Medulla oblongata (tissue), 1 donor: ENCODE results near the gene CLEC2L.
"Not testable (repeated sequence)": the region's sequence is repeated elsewhere in the genome, so short reads cannot be mapped to it uniquely, and the experiment has no call there.

Source experiments
- DNase-seq: peaks from one replicate; pipeline ENCODE4 v3.0.0-alpha.2; 2015; ENCODE audit errors: extremely low spot score

Gene CLEC2L

DNA sequence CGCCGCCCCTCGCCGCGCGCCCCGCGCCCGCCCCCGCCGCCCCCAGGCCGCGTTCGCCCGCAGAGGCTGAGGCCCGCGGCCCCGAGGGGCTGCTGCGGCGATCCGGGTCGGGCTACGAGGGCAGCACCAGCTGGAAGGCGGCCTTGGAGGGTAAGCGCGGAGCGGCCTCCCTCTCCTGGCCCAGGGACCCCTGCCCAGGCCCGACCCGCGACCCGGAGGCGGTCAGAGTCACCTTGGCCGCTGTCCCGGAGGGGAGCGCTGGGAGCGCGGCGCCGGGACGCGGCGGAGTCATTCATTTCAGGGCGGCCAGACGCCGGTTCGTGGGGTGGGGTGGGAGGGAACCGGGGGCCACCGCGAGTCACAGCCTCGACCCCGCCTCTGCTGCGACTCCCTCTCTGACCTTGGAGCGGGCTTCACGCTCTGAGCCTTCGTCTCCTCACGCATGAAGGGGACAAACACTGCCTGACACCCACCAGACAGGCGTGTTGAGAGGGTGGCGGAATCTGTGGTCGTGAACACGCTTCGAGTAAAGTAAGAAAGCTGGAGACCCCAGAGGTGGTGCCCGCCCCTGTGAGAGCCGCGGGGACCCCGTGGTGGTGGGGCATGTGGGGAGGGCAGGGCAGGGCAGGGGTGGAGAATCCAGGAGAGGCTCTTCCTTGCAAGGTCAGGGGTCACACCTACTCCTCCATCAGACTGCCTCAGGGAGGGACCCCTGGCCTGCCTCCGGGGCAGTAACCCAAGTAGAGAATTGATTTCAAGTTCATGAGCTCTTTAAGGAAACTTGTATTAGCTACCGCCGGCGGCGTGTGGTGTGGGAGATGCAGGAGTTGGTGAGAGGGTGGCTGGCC is 707 bp downstream of the CLEC2L start:
- no peak for DNase-seq

DNA sequence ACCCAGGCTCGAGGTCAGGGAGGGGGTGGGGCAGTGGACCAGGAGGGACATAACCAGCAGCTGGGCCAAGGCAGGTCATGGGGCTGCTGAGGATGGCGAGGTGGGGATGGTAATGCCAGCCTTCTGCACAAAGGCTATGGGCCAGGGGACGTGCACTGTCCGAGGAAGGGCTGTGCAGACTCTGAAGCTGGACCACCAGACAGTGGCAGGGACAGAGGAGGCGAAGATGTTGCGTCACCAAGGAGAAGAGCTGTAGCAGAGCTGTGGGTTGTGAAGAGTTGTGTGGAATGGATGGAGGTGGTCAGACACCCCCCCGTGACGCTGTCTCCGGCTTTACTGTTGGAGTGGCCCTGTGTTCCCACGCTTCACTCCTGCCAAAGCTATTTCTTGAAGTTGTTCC is 1.8 kb downstream of the CLEC2L start:
- no peak for DNase-seq

DNA sequence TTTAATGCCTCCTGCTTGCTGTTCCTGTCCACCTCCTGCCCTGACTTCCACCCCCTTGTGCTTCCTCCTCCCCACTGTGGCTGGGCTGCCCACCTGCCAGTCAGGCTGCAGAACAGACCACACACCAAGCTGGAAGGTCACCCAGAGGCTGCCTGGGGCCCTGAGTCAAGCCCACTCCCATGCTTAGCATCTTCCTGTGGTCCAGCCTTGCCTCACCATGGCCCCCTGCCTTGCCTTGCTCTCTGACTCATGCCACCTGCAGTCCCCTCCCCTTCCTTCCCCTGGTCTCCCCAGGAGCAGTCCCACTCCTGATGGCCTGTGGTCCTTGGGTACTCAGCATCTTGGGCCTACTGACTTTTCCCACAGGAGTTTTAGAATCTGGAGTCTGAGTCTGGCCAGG is 2.3 kb downstream of the CLEC2L start:
- no peak for DNase-seq

DNA sequence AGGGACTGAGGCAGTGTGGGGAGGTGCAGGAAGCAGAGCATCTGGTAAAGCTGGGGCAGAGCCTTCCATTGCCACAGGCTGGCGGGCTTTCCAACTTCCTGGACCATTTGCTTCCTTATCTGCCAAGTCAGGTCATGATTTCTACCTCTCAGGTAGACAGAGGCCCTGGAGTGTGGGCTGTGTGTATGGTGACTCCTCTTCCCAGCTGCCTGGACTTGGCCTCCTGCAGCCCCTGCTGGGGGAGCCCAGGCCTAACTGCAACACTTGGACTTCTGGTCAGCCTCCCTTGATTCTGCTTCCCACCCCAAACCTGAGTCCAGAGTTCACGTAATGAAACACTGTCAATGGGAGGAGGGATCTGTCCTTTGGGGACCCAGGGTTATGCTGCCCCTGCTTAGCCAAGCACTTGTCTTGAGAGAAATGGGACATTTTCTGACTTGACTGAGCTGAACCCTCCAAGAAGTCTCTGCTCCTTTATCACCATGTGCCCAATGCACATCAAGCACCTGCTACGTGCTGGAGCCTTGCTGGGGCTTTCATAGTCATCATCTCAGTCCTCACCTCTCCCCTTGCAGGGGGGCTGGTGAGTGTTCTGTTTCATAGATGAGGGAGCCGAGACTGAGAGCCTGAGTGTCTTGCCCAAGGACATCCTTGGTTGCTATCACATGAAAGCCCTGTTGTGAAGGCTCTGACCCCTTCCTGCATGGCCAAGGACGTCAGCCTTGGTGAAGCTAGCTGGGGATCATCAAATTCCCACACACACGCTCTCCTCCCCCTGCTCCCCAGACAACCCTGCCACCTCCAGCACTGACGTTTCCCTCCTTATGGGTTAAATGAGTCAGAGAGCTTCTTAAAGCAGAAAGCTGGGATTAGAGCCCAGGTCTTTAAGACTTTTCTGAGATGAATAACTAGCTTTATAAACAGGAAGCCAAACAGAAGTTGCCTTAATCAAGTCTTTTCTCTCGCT is 3.4 kb downstream of the CLEC2L start:
- DNase-seq: no peak

DNA sequence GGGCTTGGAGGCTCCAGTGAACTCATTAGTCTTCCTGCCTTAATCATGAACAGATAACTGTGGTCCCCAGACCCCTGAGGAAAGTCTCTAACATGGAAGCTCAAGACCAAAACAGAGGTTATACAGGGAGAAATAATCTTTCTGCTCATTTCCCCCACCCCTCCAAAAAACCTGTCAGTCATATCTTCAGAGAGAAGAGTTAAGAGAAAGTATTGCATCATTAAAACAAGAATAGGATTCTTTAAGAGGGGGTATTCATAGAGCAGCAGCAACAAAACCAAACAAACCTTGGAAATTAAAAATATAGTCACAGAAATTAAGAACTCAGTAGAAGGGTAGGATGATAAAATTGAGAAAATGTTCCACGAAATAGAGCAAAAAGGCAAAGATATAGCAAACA is 7.6 kb downstream of the CLEC2L start:
- no peak for DNase-seq

DNA sequence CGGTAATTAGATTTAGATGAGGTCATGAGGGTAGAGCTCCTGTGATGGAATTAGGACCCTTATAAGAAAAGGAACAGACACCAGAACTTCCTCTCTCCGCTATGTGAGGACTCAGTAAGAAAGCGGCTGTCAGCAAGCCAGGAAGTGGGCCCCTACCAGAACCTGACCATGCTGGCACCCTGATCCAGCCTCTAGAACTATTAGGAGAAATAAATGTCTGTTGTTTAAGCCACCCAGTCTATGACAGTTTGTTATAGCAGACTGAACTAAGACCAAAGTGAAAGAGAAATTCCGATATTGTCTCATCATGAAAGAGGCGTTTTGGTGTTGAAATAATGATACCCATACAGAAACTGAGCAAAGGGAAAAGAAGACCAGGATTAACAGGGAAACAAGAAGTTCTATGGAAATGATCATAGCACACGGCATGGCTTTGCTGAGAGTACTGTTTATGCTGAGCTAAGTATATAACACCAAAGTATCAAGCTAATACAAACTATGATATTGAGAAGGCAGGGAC is 9.2 kb downstream of the CLEC2L start:
- DNase-seq: no peak

DNA sequence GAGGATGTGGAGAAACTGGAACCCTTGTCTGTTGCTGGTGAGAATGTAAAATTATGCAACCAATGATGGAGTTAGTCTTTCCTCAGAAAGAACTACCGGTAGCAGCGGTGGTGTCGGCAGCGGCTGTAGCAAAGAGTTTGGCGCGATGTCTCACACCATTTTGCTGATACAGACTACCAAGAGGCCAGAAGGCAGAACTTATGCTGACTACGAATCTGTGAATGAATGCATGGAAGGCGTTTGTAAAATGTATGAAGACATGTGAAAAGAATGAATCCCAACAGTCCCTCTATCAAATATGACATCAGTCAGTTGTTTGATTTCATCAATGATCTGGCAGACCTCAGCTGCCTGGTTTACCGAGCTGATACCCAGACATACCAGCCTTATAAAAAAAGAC is 10.6 kb downstream of the CLEC2L start:
- no peak for DNase-seq

DNA sequence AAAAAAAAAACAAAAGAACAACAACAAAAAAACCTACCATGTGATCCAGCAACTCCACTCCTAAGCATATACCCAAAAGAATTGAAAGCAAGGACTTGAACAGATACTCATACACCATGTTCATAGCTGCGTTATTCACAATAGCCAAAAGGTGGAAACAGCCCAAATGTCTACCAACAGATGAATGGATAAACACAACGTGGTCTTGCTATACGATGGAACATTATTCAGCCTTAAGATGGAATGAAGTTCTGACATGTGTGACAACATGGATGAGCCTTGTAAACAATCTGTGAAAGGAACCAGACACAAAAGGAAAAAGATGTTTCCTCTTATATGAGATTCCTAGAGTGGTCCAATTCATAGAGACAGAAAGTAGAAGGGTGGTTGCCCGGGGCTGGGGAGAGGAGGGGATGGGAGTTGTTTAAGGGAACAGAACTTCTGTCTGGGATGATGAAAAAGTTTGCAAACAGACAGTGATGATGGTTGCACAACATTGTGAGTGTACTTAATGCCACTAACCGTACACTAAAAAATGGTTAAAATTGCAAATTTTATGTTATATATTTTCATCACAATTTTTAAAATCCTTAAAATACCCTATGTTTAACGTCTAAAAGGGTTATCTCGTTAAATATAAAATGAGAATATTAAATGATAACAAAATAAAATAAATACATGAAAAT is 11.6 kb downstream of the CLEC2L start:
- no peak for DNase-seq

DNA sequence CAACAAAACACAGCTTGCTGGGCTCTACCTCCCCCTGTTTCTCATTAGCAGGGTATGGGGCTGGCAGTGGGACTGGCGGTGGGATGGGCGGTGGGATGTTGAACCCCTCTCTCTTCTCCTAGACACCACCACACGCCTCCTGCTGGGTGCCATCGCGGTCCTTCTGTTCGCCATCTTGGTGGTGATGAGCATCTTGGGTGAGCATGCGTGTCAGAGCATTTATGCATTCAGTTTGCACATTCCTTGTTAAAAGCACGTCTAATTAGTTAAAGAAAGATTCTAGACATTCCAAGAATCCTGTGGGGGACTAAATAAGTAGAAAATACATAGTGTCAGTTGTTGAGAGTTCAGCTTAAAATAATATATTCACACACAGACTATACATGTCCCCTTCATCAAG is 12.7 kb downstream of the CLEC2L start:
- no peak for DNase-seq

DNA sequence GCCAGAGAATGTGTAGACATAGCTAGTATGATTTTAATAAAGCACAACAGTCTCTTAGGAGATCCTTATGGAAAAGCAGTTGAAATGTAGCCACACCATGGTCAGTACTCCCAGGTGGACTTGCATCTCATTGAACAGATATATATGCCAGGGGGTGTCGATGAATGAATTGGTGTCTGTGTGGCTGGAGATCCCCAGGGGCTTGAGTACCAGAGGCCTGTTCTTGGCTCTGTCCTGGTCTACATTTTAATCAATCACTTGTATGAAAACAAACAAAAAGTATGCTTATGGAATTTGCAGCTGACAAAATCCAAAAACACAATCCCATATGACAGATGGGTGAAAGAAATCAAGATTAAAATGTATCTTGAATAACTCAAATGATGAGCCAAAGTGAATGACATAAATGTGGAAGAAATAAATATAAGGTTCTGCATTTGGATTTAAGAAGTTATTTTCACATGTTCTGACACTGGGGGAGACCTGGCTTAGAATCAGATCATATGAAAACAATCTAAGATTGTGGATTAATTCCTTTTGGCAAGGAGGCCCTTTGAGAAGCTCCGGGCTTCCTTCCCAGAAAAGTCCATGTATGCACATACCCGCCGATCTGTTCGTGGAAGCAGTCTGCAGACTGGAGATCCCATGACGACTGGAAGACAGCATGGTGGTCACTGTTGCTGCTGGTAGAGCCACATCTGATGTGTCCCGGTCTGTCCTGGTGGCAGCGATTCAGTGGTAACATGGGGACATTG is 15.6 kb downstream of the CLEC2L start:
- no peak for DNase-seq

DNA sequence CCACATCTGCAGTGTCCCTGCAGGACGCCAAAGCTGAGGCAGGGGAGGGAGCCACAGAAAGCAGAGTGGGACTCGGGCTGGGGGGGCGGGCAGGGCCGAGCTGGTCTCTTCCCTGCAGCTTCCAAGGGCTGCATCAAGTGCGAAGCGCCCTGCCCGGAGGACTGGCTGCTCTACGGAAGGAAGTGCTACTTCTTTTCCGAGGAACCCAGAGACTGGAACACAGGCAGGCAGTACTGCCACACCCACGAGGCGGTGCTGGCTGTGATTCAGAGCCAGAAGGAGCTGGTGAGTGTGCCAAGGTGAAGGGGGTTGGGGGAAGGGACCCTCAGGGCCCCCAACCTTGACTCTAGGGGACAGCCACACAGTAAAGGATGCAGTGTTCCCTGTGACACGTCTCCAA is 16.7 kb downstream of the CLEC2L start:
- DNase-seq: no peak

DNA sequence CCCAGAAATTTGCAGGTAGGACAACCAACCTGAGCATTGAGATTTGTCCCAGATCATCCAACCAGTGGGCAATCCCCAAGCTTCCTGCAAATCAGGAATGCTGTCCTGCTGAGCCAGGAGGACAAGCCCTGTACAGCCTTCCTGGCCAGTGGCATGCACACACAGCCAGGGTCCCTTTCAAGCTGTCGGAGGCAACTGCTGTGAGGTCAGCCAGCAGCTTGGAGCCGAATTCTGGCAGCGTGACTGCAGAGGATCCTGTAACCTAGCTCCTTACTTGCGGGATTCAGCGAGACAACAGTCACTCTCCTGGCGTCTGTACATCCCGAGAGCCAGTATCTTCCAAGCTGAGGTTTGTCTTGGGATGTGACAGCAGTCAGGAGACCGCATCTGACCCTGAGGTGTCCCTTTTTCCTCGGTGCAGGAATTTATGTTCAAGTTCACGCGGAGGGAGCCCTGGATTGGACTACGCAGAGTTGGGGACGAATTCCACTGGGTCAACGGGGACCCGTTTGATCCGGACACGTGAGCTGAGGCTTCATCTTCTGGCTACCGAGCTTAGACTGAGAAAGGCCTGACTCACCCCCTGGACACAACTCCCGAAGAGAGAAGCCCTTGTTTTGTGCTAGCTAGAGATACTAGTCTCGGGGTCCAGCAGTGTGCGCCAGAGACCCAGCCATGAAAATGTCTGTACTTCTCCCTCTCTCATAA is 18.3 kb downstream of the CLEC2L start:
- no peak for DNase-seq

DNA sequence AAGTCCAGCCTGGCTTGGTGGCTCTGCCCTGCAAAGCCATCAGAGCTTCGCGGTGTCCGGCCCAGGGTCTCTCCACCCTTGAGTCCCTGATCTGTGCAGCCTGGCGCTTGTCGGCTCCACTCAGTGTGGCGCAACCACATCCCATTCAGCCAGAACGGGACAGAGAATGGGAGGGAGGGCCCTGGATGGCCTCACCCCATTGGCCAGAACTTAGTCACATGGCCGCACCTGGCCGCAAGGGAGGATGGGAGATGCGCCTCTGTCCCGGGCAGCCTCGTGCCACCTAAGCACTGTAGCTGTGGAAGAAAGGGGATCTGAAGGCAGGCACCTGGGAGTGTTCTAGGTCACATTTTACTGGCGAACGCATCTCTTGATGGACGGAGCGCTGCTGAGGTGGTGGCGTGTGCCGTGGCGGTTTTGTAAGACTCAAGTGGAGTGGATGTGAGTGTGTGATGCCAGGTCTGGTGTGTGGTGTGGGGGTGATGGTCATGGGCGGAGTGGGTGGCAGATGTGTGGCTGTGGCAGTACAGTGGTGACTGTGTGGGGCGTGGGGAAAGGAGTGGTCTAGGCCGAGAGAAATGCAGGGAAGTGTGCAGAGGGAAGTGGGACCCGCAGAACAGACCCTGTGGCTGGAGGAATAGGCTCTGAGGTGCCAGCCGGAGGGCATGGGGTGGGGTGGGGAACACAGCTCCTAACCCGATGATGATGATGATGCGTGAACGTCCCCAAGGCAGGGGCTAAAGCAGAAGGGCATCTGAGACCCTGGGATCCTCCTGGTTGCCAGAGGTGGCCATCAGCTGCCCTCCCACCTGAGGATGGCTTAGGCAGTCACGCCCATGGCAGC is 19.0 kb downstream of the CLEC2L start:
- no peak for DNase-seq

DNA sequence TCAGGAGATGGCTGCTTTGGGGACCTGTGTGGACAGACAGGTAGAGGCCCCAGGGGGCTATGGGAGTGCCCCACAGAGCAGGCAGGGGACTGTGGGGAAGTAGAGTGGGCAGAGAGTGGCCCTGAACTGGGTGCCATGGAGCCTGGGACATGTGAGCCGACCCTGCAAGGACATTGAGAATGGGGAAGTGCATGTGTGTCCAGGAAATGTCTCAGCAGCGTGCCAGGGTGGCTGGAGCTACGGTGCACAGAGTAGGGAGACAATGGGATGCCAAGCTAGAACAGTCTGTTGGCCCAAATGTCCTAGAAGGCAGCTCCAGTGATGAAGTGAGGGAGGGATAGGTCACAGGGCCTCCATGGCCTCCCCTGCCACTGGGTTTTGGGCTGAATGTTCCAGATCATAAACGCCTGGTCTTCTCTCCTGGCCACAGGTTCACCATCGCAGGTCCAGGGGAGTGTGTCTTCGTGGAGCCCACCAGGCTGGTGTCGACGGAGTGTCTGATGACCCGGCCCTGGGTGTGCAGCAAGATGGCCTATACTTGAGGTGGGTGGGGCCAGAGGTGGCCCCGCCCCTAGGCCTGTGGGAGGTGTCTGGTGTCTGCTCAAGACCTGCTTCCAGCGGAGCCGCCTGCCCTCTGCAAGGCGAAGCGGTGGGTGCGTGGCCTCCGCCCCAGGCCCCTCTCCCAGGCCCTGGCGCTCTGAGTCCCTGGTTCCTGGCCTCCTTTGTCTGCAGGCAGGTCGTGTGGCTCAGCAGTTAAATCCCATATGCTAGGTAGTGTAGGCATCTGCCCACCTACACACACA is 20.5 kb downstream of the CLEC2L start:
- DNase-seq: peak; percentile 12

DNA sequence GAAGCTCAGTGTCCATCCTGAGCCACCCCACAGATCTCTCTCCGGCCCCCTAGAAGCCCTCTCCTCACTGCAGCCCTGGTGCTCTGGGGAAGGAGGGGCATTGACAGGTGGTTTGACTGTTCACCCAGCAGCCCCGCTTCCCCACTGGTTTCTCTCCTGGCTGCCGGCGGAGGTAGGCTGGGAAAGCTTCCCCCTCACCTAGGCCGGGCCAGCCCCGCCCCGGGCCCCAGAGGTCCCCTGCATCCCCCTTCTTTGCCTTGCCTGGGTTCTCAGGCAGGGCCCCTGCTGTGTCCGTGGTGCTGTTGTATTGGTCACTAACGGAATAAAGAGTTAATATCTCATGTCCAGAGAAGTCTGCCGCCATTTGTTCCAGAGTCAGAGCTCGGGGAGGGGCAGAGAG is 21.2 kb downstream of the CLEC2L start:
- DNase-seq: no peak

DNA sequence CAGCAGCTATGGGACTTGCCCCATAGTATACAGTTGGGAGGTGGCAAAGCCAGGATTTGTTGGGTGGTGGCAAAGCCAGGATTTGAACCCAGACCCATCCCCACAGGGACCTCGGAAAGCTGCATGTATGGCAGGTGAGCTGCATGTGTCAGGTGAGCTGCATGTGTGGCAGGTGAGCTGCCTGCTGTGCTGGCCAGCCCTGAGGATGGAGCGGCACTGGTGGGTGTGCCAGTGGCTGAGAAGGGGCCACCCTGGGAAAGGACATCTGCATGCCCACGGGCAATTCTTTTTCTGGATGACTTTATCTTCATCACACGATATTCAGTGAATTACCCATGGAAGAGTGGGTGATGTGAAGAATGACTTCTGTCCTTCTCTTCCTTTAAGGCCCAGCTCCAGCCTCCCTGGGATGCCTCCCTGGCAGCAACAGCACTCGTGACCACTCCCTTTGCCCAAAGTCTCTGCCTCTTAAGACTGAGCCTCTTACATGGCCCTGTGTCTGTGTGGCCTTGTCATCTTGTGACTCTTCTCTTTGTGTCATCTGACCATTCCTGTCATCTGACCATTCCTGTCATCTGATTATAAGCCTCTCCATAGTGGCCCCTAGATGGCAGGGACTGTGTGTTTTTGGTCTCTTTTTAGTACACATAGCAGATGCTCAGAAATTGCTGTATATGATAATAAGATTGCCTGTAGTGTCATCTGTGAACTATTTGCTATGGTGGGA is 25.0 kb downstream of the CLEC2L start:
- DNase-seq: no peak

DNA sequence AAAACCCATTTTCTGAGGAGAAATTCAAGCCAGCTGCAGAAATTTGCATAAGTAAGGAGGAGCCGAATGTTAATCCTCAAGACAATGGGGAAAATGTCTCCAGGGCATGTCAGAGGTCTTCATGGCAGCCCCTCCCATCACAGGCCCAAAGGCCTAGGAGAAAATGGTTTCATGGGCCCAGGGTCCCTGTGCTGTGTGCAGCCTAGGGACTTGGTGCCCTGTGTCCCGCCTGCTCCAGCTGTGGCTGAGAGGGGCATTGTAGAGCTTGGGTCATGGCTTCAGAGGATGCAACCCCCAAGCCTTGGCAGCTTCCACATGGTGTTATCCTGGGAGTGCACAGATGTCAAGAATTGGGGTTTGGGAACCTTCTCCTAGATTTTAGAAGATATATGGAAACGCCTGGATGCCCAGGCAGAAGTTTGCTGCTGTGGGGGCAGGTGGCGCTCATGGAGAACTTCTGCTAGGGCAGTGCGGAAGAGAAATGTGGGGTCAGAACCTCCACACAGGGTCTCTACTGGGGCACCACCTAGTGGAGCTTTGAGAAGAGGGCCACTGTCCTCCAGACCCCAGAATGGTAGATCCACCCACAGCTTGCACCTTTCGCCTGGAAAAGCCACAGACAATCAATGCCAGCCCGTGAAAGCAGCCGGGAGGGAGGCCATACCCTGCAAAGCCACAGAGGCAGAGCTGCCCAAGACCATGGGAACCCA is 30.7 kb downstream of the CLEC2L start:
- not testable (repeated sequence) for DNase-seq
